GM23338 (cell line): ENCODE results near the gene PCDHGA1.
A peak's percentile ranks its signal among the peaks of the same experiment; 100 is the strongest.

ENCODE experiments used
- CREB1 ChIP-seq: fragments of 250-450 bp; sonication (Bioruptor Pico); IDR thresholded peaks from 2 replicates; pipeline ENCODE4 v1.5.0; 2020; ENCODE audit warnings: low read depth, mild to moderate bottlenecking, moderate library complexity
- CTCF ChIP-seq, 2 experiments: fragments of 200-600 bp in 1 of 2; sonication (generic) in 1 of 2; conservative IDR thresholded peaks; 2 replicates each; pipeline versions ENCODE4 v1.5.1 to v1.6.1; 2016 to 2017; ENCODE audit warnings: antibody characterized with exemption in 2 of 2, low read depth in 2 of 2, mild to moderate bottlenecking in 2 of 2, moderate library complexity in 1 of 2
- EZH2 ChIP-seq: fragments of 200-600 bp; sonication (generic); IDR thresholded peaks from one replicate; pipeline ENCODE4 v1.8.0; 2017; ENCODE audit warnings: antibody characterized with exemption, mild to moderate bottlenecking, low read depth; ENCODE audit not compliant: unreplicated experiment
- EZH2phosphoT487 ChIP-seq: fragments of 200-600 bp; sonication (generic); IDR thresholded peaks from one replicate; pipeline ENCODE4 v1.8.1; 2018; ENCODE audit warnings: antibody characterized with exemption; ENCODE audit not compliant: unreplicated experiment
- POLR2AphosphoS5 ChIP-seq: IDR thresholded peaks from 2 replicates; pipeline ENCODE4 v1.6.1; 2016; ENCODE audit warnings: antibody characterized with exemption, low read depth
- ZNF331 ChIP-seq: fragments of 250-450 bp; sonication (Bioruptor Pico); IDR thresholded peaks from 2 replicates; pipeline ENCODE4 v1.5.0; 2020; ENCODE audit warnings: low read depth, mild to moderate bottlenecking, moderate library complexity
- TF ChIP-seq, protein P1 (sequence below): IDR thresholded peaks from one replicate; pipeline ENCODE4 v1.6.1; 2018; ENCODE audit warnings: antibody characterized with exemption; ENCODE audit not compliant: unreplicated experiment

DNA sequence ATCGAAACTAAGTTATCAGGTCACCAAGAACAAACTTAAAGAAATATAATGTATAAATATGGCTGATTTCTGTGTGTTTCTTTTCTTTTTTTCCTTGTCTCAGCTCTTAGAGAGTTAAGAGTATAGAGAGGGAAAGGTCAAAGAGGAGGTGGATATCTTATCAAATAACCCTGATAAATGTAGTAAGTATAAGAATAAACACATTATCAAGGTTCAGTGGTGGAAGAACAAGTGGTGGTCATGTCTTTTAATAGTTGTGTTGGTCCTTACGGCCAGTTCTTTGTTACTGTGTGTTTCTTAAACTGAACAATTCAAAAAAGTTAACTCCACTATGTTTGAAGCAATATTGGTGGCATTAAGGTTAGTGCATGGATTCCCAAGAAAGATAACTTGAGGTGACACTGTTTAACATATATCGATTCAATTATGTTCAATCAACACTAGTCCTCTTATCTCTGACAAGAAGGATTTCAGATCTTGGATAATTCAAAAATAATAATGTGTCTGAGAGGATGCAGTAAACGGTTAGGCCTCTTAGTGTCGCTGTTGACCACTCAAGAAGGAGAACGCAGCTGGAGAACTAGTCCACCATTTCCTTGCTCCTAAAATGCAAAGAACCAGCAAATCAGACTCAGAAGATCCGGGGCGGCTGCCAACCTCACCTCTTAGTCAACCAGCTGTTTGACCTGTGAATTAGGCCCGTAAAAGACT is 13.1 kb downstream of the PCDHGA1 start, which contains the start of gene PCDHGA3:
- peak; percentile 72 to 74 for TF ChIP-seq CTCF (conservative IDR thresholded peaks at IDR 0.05; ENCODE audit: low read depth in 2 of 2)
- no peak for TF ChIP-seq EZH2phosphoT487
- TF ChIP-seq POLR2AphosphoS5 = no peak
- no peak for TF ChIP-seq EZH2
- TF ChIP-seq ZNF331 (CRISPR knock-in tag) = no peak
- TF ChIP-seq CREB1 (CRISPR knock-in tag) = no peak
- TF ChIP-seq, protein P1, sequence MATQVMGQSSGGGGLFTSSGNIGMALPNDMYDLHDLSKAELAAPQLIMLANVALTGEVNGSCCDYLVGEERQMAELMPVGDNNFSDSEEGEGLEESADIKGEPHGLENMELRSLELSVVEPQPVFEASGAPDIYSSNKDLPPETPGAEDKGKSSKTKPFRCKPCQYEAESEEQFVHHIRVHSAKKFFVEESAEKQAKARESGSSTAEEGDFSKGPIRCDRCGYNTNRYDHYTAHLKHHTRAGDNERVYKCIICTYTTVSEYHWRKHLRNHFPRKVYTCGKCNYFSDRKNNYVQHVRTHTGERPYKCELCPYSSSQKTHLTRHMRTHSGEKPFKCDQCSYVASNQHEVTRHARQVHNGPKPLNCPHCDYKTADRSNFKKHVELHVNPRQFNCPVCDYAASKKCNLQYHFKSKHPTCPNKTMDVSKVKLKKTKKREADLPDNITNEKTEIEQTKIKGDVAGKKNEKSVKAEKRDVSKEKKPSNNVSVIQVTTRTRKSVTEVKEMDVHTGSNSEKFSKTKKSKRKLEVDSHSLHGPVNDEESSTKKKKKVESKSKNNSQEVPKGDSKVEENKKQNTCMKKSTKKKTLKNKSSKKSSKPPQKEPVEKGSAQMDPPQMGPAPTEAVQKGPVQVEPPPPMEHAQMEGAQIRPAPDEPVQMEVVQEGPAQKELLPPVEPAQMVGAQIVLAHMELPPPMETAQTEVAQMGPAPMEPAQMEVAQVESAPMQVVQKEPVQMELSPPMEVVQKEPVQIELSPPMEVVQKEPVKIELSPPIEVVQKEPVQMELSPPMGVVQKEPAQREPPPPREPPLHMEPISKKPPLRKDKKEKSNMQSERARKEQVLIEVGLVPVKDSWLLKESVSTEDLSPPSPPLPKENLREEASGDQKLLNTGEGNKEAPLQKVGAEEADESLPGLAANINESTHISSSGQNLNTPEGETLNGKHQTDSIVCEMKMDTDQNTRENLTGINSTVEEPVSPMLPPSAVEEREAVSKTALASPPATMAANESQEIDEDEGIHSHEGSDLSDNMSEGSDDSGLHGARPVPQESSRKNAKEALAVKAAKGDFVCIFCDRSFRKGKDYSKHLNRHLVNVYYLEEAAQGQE = no peak
